GM23248 (cell line): Measurements from ENCODE around the gene GFAP. TPM values are rescaled to one million over a fixed set of nuclear protein-coding genes. Genes with fewer than 3 reads are reported as not detected.
A peak's percentile ranks its signal among the peaks of the same experiment; 100 is the strongest.

Experiments
- DNase-seq: peaks from one replicate; pipeline ENCODE4 v3.0.0-alpha.2; 2015
- H2AFZ ChIP-seq: fragments of 200-600 bp; sonication (generic); 2 replicates; pipeline ENCODE4 v1.6.1; 2016; ENCODE audit warnings: antibody characterized with exemption
- H3F3A ChIP-seq: fragments of 200-600 bp; sonication (generic); 2 replicates; pipeline ENCODE4 v1.6.1; 2016; ENCODE audit warnings: mild to moderate bottlenecking, antibody characterized with exemption, mixed run types; ENCODE audit not compliant: insufficient read depth
- H3K27ac ChIP-seq: fragments of 200-600 bp; sonication (generic); 2 replicates; pipeline ENCODE4 v1.5.1; 2016; ENCODE audit warnings: mild to moderate bottlenecking
- H3K27me3 ChIP-seq: fragments of 200-600 bp; sonication (generic); replicated peaks from 2 replicates; pipeline ENCODE4 v1.6.1; 2016; ENCODE audit warnings: mild to moderate bottlenecking; ENCODE audit not compliant: insufficient read depth
- H3K36me3 ChIP-seq: fragments of 200-600 bp; sonication (generic); 2 replicates; pipeline ENCODE4 v1.6.1; 2016; ENCODE audit warnings: low read depth, mild to moderate bottlenecking
- H3K4me1 ChIP-seq: fragments of 200-600 bp; sonication (generic); 2 replicates; pipeline ENCODE4 v1.6.1; 2016; ENCODE audit warnings: mild to moderate bottlenecking; ENCODE audit not compliant: insufficient read depth
- H3K4me2 ChIP-seq: fragments of 200-600 bp; sonication (generic); one replicate; pipeline ENCODE4 v1.6.1; 2016; ENCODE audit warnings: mild to moderate bottlenecking; ENCODE audit not compliant: unreplicated experiment
- H3K4me3 ChIP-seq: fragments of 200-600 bp; sonication (generic); 2 replicates; pipeline ENCODE4 v1.5.1; 2016; ENCODE audit warnings: mild to moderate bottlenecking
- H3K79me2 ChIP-seq: fragments of 200-600 bp; sonication (generic); 2 replicates; pipeline ENCODE4 v1.6.1; 2016; ENCODE audit warnings: mild to moderate bottlenecking; ENCODE audit not compliant: insufficient read depth
- H3K9ac ChIP-seq: fragments of 200-600 bp; sonication (generic); 2 replicates; pipeline ENCODE4 v1.6.1; 2016; ENCODE audit warnings: mild to moderate bottlenecking
- H3K9me2 ChIP-seq: fragments of 200-600 bp; sonication (generic); 2 replicates; pipeline ENCODE4 v1.6.1; 2016; ENCODE audit warnings: mixed run types, mild to moderate bottlenecking, moderate library complexity; ENCODE audit not compliant: insufficient read depth
- H3K9me3 ChIP-seq: fragments of 200-600 bp; sonication (generic); one replicate; pipeline ENCODE4 v1.6.1; 2017; ENCODE audit warnings: low read depth
- H4K20me1 ChIP-seq: fragments of 200-600 bp; sonication (generic); 2 replicates; pipeline ENCODE4 v1.6.0; 2016; ENCODE audit not compliant: insufficient read depth
- EZH2 ChIP-seq: fragments of 200-600 bp; sonication (generic); IDR thresholded peaks from 2 replicates; pipeline ENCODE4 v1.6.1; 2018; ENCODE audit warnings: antibody characterized with exemption, mild to moderate bottlenecking; ENCODE audit not compliant: insufficient read depth, poor library complexity, severe bottlenecking
- EZH2phosphoT487 ChIP-seq: fragments of 200-600 bp; sonication (generic); IDR thresholded peaks from 2 replicates; pipeline ENCODE4 v1.6.1; 2018; ENCODE audit warnings: antibody characterized with exemption, moderate library complexity, mild to moderate bottlenecking, low read depth; ENCODE audit not compliant: insufficient read depth
- WGBS, 2 experiments: methylation state at CpG; one replicate each; pipeline ENCODE4 v1.1.6; 2015 to 2017; ENCODE audit warnings: low lambda C conversion rate in 2 of 2, low coverage in 1 of 2; ENCODE audit errors: missing lambda C conversion rate in 2 of 2; 5-methylcytosine and 5-hydroxymethylcytosine counted together
- in situ Hi-C: fragments of 300-500 bp; cut with MboI; formaldehyde crosslinking; loops from 2 replicates; pipeline ENCODE4 v1.15.0; 2020
- polyA plus RNA-seq: library from polyadenylated mRNA; unstranded; fragments of >200 nt; fragmentation: Nextera tagmentation; extraction: Ambion mirVana; gene quantifications from 2 replicates; pipeline ENCODE4 v1.2.1, GENCODE V29; 2016
- total RNA-seq: library from RNA; depleted of rRNA; stranded (reverse); fragments of >200 nt; shearing (Covaris generic); gene quantifications from 2 replicates; pipeline ENCODE4 v1.2.3, GENCODE V29; 2014

The GFAP gene
- total and polyA plus RNA-seq, 2 experiments from 2014 or later, result 0.49 TPM; not detected in 1

DNA sequence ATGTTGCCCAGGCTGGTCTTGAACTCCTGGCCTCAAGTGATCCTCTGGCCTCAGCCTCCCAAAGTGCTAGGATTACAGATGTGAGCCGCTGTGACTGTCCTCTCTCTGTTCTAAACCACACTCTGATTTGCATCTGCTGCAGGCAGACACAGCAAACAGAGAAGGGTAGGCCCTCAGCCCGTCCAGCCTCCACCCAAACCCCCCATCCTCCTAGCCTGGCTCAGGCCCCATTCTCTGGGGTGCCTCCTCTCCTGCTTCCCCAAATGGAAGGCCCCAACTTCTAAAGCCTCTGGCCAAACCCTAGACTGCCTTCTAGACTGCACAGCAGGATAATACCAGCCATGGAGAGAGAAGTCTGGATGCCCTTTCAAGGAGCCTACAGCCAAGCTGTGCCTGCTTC is 4.1 kb upstream of the GFAP start:
- Histone ChIP-seq H3K27me3 (no peaks in the 10 kb centered on the region), H4K20me1 (no peaks in the 10 kb centered on the region), H2AFZ (0 out of 2 replicates have a peak overlapping the region, but pooled peaks have one; percentile 46), H3K79me2 (no peaks in the 10 kb centered on the region), H3K36me3 (no peaks in the 10 kb centered on the region), H3K4me1 (peaks cover 13% of the 10 kb centered on the region), H3K9me3 (no peaks in the 10 kb centered on the region), H3K9ac (no peak overlapping the region), H3F3A (no peaks in the 10 kb centered on the region), H3K4me3 (no peak overlapping the region), H3K4me2 (no peak overlapping the region), H3K9me2 (no peaks in the 10 kb centered on the region), H3K27ac (no peak overlapping the region)
- no peak for DNase-seq
- 60 to 62% methylated on average over 2 of the region's 2 CpGs for WGBS, 2 experiments
- TF ChIP-seq EZH2phosphoT487, result no peak
- TF ChIP-seq EZH2, result no peak
- in situ Hi-C loops, result no loop called here

DNA sequence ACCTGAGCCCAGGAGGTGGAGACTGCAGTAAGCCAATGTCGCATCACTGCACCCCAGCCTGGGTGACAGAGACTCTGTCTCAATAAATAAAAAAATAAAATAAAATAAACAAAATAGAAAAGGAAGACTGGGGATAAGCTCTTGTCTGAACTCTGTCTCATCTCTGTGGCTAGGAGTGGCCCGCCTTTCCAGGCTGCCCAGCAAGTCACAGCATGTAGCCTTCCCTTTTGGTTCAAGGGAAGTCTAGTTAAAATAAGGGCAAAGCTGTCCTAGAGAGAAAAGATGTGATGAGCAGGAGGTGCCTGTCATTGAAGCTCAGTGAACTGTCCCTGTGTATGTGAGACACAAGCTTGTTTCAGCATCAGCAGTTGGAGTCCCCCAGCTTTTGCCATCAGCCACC is 2.7 kb upstream of the GFAP start:
- Histone ChIP-seq H3K9me3 (no peaks in the 10 kb centered on the region), H3K4me2 (no peak overlapping the region), H3K9ac (no peak overlapping the region), H4K20me1 (no peaks in the 10 kb centered on the region), H3K4me3 (no peak overlapping the region), H3K27me3 (no peaks in the 10 kb centered on the region), H3K27ac (no peak overlapping the region), H3K4me1 (peaks cover 13% of the 10 kb centered on the region), H2AFZ (no peak overlapping the region), H3F3A (no peaks in the 10 kb centered on the region), H3K9me2 (no peaks in the 10 kb centered on the region), H3K36me3 (no peaks in the 10 kb centered on the region), H3K79me2 (no peaks in the 10 kb centered on the region)
- TF ChIP-seq EZH2phosphoT487, result no peak
- in situ Hi-C loops, result no loop called here
- 97 to 98% methylated on average over 2 of the region's 2 CpGs for WGBS, 2 experiments
- no peak for DNase-seq

DNA sequence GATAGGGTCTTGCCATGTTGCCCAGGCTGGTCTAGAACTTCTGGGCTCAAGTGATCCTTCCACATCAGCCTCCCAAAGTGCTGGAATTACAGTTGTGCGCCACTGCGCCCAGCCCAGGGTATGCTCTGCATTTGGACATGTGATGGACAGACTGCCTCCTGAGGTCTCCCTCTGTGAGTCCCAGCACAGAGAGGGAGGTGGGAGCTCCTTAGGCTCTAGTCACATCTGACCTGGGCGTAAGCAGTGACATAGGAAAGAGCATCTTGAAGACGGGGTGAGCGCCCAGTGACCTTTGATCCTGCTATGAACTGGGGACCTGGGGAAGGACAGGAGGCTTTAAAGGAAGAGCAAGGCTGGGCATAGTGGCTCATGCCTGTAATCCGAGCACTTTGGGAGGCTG is 2.2 kb upstream of the GFAP start:
- Histone ChIP-seq H3K9me3 (no peaks in the 10 kb centered on the region), H3K27me3 (no peaks in the 10 kb centered on the region), H2AFZ (no peak overlapping the region), H3K4me3 (no peak overlapping the region), H4K20me1 (no peaks in the 10 kb centered on the region), H3K79me2 (no peaks in the 10 kb centered on the region), H3K36me3 (no peaks in the 10 kb centered on the region), H3K9ac (no peak overlapping the region), H3K4me2 (peak overlapping the region; percentile 4), H3K4me1 (peaks cover 13% of the 10 kb centered on the region), H3F3A (no peaks in the 10 kb centered on the region), H3K9me2 (no peaks in the 10 kb centered on the region), H3K27ac (no peak overlapping the region)
- TF ChIP-seq EZH2phosphoT487, result no peak
- TF ChIP-seq EZH2, result no peak
- no peak for DNase-seq
- in situ Hi-C loops, result no loop called here
- WGBS, 2 experiments, result 85 to 89% methylated on average over 6 of the region's 6 CpGs

DNA sequence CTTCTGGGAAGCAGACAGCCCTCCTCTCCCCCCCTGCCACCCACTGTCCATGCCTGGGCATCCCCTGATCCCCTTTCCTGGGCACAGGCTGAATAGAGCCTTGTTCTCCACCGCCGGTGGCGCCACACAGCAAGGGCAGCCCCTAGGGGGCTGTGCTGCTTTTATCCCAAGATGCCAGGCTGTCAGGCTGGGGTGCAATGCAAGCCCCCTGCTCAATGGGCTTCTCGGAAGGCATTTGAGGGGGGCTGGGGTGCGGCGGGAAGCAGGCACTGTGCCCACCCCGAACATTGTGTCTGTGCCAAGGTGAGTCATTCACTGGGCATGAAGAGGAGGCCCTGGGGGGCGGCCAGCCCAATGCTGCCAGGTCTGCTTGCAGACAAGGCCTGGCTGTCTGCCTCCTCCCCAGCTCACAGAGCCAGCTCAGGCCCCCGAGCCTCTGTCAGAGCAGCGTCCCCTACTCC is 1.5 kb upstream of the GFAP start:
- in situ Hi-C loops, result no loop called here
- Histone ChIP-seq H2AFZ (no peak overlapping the region), H3K79me2 (no peaks in the 10 kb centered on the region), H3K36me3 (no peaks in the 10 kb centered on the region), H3K4me3 (no peak overlapping the region), H3K27me3 (no peaks in the 10 kb centered on the region), H3K9me3 (no peaks in the 10 kb centered on the region), H4K20me1 (no peaks in the 10 kb centered on the region), H3K9me2 (no peaks in the 10 kb centered on the region), H3K9ac (no peak overlapping the region), H3K4me2 (peak overlapping the region; percentile 4), H3K4me1 (peaks cover 13% of the 10 kb centered on the region), H3K27ac (no peak overlapping the region), H3F3A (no peaks in the 10 kb centered on the region)
- peak; percentile 71 for DNase-seq
- WGBS, 2 experiments, result 7 to 9% methylated on average over 9 to 10 of the region's 10 CpGs
- TF ChIP-seq EZH2 (no peak), EZH2phosphoT487 (no peak)
